ENCODE measurements around the gene GARIN5B.
A peak's percentile ranks its signal among the peaks of the same experiment; 100 is the strongest.

Gene GARIN5B

DNA sequence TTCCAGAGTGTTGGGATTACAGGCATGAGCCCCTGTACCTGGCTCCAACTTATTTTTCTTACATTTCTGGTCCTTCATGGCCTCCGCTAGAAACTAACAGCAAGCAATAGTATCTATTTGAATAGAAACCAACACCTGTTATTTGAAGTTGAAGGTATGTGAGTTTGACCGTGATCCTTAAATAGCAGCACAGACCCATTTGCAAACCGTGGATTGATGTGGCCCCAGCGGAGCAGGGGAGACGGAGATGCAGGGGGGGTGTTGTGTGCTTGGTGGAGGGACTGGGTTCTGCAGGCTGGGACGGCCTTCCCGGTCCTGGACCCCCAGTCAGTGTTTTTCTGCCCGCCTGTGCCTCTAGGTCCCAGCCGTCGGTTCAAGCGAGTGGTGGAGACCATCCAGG, 54.8 kb downstream of the GARIN5B start:
- DNase-seq, result no peak
- no peak overlapping the region for H3K27ac Mint-ChIP-seq
- no peak overlapping the region for H3K4me3 Mint-ChIP-seq
- H3K4me1 Mint-ChIP-seq (ENCODE audit: low read depth in 2 of 2), result peaks cover 0 to 2% of the 10 kb centered on the region in 2 donors
- H3K36me3 Mint-ChIP-seq (ENCODE audit: insufficient read depth), result peaks cover 16% of the 10 kb centered on the region
- no peak for ATAC-seq (replicated peaks)
- H3K9me3 Mint-ChIP-seq, result no peaks in the 10 kb centered on the region
- no peaks in the 10 kb centered on the region for H3K27me3 Mint-ChIP-seq

DNA sequence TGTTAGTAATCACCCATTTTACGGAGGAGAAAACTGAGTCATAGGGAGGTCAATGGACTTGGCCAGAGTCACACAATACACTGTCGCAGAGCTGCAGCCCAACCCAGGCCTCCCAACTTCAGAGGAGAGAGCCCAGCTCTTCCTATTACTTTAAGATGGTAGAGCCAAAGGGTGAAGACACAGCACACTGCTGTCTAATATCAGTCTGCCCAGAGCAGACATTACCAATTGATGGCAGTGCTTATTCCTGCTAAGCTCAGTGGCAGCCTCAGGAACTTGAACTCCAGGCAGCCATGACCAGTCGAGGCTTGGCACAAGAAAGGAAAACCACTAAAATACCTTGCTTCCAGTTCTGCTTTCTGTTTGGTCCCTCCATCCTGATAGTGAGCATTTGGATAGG, 56.3 kb downstream of the GARIN5B start:
- no peaks in the 10 kb centered on the region for H3K9me3 Mint-ChIP-seq
- H3K27ac Mint-ChIP-seq, result no peak overlapping the region
- no peak for ATAC-seq (replicated peaks)

DNA sequence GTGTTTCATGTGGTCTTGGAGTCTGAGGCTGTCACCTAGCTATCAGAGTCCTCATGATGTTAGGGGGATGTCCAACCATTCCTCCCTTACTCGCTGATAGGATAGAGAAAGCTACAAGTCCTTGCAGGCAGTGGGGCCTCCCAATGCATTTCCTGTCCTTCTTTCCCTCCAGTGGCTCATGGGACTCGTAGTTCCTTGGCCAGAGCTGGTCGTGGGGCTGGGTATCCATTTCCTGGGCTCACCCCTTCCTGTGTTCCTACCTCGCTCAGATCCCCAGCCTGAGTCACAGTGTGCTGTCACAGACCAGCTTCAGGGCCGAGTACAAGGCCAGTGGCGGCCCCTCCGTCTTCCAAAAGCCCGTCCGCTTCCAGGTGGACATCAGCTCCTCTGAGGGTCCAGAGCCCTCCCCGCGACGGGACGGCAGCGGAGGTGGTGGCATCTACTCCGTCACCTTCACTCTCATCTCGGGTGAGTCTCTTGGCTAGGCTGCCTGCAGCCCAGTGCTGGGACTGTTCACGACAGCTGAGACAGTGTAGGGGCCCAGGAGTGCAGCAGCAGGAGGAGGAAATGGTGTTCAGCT, 57.0 kb downstream of the GARIN5B start:
- no peak for ATAC-seq (replicated peaks)
- H3K36me3 Mint-ChIP-seq (ENCODE audit: insufficient read depth), result peaks cover 16% of the 10 kb centered on the region
- H3K27me3 Mint-ChIP-seq, result no peaks in the 10 kb centered on the region
- no peaks in the 10 kb centered on the region for H3K9me3 Mint-ChIP-seq
- H3K4me1 Mint-ChIP-seq (ENCODE audit: low read depth in 2 of 2), result peaks cover 4 to 13% of the 10 kb centered on the region in 2 donors
- H3K4me3 Mint-ChIP-seq, result no peak overlapping the region
- no peak for DNase-seq
- H3K27ac Mint-ChIP-seq, result no peak overlapping the region

More for the DNA sequence above, 56.3 kb downstream of the GARIN5B start:
- peaks cover 13% of the 10 kb centered on the region for H3K36me3 Mint-ChIP-seq (ENCODE audit: insufficient read depth)
- no peaks in the 10 kb centered on the region for H3K27me3 Mint-ChIP-seq
- peaks cover 4 to 8% of the 10 kb centered on the region in 2 donors for H3K4me1 Mint-ChIP-seq (ENCODE audit: low read depth in 2 of 2)
- no peak for DNase-seq
- H3K4me3 Mint-ChIP-seq, result no peak overlapping the region

DNA sequence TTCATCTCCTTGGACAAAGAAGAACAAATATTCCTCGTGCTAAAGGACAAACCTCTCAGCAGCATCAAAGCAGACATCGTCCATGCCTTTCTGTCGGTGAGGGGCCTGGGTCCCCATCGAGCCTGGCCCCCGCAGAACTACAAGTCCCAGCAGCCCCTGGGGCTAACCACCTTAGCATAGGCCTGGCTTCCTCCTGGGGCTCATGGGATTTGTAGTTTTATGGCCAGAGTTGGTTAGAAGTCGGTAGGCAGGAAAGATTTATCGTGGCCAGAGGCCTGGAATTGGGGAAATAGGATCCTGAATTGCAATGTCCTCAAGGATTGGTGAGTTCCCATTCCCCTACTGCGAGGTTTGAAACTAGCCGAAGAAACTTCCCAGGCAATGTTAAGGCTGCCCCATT, 57.6 kb downstream of the GARIN5B start:
- peaks cover 4 to 16% of the 10 kb centered on the region in 2 donors for H3K4me1 Mint-ChIP-seq (ENCODE audit: low read depth in 2 of 2)
- no peak overlapping the region for H3K4me3 Mint-ChIP-seq
- H3K36me3 Mint-ChIP-seq (ENCODE audit: insufficient read depth), result peaks cover 16% of the 10 kb centered on the region
- DNase-seq (peak; percentile 36 to 48 (median 39)), ATAC-seq (replicated peaks) (peak; percentile 59)
- H3K9me3 Mint-ChIP-seq, result no peaks in the 10 kb centered on the region
- H3K27me3 Mint-ChIP-seq, result no peaks in the 10 kb centered on the region
- H3K27ac Mint-ChIP-seq, result peak overlapping the region in 1 of 2 donors; percentile 81

DNA sequence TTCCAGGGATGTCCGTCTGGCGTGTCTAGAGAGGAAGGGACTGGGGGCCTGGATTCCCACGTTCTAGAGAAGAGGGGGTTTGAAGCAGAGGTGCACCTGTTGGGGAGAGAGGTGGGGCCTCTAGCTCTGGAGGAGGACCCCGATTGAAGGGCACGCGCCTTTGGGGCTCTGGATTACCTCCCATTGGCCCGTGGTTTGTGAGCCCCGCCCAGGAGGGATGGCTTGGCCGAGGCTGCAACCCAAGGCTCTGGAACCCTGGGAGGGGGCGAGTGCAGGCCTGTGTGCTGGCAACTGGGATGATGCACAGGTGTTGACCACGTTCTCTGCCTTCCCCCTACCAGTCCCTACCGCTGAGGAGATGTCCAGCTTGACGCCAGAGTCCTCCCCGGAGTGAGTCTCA, 58.1 kb downstream of the GARIN5B start:
- no peak overlapping the region for H3K4me3 Mint-ChIP-seq
- no peaks in the 10 kb centered on the region for H3K9me3 Mint-ChIP-seq
- H3K27ac Mint-ChIP-seq, result peak overlapping the region in 1 of 2 donors; percentile 81
- peaks cover 4 to 18% of the 10 kb centered on the region in 2 donors for H3K4me1 Mint-ChIP-seq (ENCODE audit: low read depth in 2 of 2)
- ATAC-seq (replicated peaks) (no peak), DNase-seq (no peak)
- peaks cover 16% of the 10 kb centered on the region for H3K36me3 Mint-ChIP-seq (ENCODE audit: insufficient read depth)
- H3K27me3 Mint-ChIP-seq, result no peaks in the 10 kb centered on the region
